Hepatocyte (in vitro differentiated cells): ENCODE data around the gene TIAL1.

Experiments used
- CTCF ChIP-seq: fragments of 200-600 bp; sonication (generic); IDR thresholded peaks from 2 replicates; pipeline ENCODE4 v1.5.1; 2016; ENCODE audit warnings: antibody characterized with exemption, mild to moderate bottlenecking; ENCODE audit not compliant: poor library complexity
- EZH2 ChIP-seq: fragments of 200-600 bp; sonication (generic); IDR thresholded peaks from 2 replicates; pipeline ENCODE4 v1.6.1; 2016; ENCODE audit warnings: antibody characterized with exemption, mild to moderate bottlenecking, borderline replicate concordance
- EZH2phosphoT487 ChIP-seq: fragments of 200-600 bp; sonication (generic); IDR thresholded peaks from one replicate; pipeline ENCODE4 v1.6.1; 2018; ENCODE audit warnings: antibody characterized with exemption, mild to moderate bottlenecking, low read depth, moderate library complexity; ENCODE audit not compliant: unreplicated experiment, severe bottlenecking

- no peak for TF ChIP-seq EZH2
- TF ChIP-seq CTCF: no peak
- TF ChIP-seq EZH2phosphoT487: no peak
Measured at GRCh38 chr10:119524720-119525070, 72.1 kb downstream of the TIAL1 start.
